Stimulated activated CD4-positive, alpha-beta T cell treated with anti-CD3 and anti-CD28 coated beads, Interleukin-4, amount 100 ng/mL, for 24 hours (primary cell): ENCODE results near the gene SLC2A4.
A peak's percentile ranks its signal among the peaks of the same experiment; 100 is the strongest.
"Not testable (repeated sequence)": the region's sequence is repeated elsewhere in the genome, so short reads cannot be mapped to it uniquely, and the experiment has no call there.

Source experiments
- DNase-seq: peaks from one replicate; pipeline ENCODE4 v3.0.0-alpha.2; 2020

The SLC2A4 gene

DNA sequence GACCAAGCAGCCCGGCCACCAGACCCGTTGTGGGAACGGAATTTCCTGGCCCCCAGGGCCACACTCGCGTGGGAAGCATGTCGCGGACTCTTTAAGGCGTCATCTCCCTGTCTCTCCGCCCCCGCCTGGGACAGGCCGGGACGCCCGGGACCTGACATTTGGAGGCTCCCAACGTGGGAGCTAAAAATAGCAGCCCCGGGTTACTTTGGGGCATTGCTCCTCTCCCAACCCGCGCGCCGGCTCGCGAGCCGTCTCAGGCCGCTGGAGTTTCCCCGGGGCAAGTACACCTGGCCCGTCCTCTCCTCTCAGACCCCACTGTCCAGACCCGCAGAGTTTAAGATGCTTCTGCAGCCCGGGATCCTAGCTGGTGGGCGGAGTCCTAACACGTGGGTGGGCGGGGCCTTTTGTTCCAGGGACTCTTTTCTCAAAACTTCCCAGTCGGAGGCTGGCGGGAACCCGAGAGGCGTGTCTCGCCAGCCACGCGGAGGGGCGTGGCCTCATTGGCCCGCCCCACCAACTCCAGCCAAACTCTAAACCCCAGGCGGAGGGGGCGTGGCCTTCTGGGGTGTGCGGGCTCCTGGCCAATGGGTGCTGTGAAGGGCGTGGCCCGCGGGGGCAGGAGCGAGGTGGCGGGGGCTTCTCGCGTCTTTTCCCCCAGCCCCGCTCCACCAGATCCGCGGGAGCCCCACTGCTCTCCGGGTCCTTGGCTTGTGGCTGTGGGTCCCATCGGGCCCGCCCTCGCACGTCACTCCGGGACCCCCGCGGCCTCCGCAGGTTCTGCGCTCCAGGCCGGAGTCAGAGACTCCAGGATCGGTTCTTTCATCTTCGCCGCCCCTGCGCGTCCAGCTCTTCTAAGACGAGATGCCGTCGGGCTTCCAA, at the start of gene SLC2A4:
Gene SLC2A4, plus strand, starts transcription at position 645 of the 879 bp plus-strand sequence. Its CDS starts 217 bp downstream, at position 862.
- peak; percentile 91 for DNase-seq

DNA sequence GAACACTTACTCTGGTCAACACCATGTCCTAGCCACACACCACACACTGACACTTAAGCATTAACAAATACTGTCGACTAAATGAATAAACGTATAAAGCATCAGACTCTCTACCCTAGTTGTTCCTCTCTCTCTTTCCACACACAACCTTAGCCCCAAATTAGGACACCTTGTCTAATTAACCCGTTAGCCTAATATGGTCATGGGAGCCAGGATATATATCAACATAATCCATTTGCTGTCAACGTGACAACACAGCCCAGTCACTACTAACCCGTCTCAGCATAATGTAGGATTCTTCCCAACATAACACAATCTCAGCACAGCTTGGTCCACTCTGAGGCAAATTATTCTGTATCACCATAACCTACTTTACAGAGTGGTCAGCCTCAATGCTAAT, 49.4 kb upstream of the SLC2A4 start:
- DNase-seq, result no peak

DNA sequence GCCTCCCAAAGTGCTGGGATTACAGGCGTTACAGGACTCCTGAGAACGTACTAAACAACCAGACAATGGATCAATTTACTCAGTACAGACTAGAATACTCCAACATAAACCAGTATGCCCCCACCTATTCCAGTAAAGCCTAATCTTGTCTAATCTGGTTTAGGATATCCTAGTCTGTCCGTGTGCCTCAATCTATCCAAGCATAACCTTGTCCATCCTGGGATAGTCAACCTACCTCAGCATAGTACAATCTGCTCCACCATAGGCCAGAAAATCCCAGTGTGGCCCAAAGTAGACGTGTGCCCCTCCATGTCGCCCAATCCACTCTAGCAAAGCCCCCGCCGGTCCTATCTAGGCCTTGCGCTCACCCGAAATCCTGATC, 47.8 kb upstream of the SLC2A4 start:
- DNase-seq, result no peak

DNA sequence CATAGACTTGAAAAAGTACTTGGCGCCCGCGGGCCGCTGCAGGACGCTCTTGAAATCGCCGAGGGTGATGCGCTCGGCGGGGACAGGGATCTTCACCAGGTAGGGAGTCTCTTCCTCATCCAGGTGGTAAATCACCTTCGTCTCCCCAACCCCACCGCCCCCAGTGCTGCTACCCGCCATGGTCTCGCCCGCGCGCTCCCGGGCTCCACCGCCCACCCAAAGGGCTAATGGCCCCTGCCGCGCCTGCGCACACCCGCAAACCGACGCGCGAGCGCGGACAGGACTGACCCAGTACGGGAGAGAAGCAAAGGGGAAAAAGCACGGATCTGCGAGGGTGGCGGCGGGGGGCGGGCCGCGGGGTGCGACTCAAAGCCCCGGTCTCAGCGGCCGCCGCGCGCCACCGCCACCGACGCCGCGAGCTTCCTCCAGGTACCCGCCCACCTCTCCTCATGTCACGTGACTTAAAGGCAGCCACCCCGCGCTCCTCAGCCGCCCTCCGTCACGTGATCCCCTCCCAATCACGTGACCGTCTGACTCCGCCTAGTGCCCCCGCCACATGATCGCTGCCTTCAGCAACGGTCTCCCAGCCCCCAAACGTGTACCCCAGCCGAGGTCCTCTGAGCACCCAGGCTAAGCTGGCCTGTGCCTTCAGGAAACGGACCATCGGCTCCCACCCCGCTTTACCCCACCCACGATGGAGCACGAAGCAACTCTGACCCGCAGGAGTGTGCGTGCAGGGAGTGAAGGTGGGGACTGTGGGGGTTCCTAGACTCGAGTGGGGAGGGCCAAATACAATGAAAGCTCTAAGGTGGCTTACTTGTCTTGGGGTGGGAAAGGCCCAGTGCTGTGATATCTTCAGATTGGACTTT, 47.2 kb upstream of the SLC2A4 start, which contains the start of gene DVL2:
Gene DVL2, minus strand, starts transcription at position 435 of the 869 bp plus-strand sequence. Its CDS starts 255 bp downstream, at position 180.
- peak; percentile 96 for DNase-seq

DNA sequence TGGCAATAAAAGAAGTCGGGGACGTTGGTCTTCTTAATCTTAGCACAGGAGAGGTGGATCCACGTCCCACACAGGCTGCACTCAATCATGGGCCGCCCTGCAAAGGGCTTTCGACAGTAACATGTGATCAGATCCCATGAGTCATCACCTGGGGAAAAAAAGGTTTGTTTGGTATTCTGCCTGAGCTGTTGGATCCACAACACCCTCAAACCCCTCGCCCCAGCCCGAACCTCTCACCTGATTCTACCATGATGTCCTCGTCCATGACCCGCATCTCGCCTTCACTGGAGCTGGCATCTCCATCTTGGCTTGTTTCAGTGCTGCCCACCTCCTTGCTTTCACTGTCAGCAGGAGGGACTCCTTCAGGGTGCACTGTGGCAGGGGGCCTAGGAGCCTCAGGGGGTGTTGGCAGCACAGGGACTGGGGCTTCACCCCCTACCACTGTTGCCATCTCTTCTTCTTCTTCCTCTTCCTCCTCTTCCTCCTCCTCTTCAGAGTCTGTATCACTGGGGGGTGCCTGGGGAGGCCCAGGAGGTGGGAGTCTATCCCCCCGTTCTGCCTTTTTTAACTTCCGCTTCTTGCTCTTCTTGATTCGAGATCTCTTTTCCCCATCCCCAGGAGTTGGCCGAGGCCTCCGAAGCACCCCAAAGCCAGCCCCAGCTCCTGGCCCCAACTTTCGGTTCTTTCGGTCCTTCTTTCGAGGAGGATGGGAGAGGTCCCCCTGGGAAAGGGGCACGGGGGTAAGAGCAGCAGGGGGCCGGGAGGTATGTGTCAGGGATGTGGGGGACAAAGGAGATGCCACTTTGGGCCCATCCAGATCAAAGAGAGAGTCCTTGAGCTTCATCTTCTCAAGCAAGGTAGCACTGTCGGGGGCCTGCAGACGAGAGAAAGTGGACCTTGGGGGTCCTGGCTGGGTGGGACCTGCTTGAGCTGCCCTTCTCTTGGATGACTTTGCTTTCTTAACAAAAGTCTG, 45.5 kb upstream of the SLC2A4 start:
- DNase-seq, result no peak

DNA sequence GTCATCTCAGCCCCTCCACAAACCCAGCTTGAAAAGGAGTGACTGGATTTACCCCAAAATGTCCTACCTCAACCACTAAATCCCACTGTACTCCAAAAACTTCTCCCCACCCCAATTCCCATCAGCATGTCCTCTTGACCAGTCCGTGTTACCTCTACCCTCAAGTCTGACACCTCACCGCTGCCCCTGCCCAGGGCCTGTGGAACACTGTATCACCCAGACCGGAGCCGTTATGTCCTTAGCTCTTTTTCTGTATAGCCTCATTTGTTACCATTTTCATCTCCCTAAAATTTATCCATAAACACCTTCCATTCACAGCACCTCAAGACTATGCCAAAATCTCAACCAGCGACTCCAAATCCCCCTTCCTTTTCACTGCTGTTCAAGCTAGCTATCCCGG, 44.7 kb upstream of the SLC2A4 start:
- no peak for DNase-seq

DNA sequence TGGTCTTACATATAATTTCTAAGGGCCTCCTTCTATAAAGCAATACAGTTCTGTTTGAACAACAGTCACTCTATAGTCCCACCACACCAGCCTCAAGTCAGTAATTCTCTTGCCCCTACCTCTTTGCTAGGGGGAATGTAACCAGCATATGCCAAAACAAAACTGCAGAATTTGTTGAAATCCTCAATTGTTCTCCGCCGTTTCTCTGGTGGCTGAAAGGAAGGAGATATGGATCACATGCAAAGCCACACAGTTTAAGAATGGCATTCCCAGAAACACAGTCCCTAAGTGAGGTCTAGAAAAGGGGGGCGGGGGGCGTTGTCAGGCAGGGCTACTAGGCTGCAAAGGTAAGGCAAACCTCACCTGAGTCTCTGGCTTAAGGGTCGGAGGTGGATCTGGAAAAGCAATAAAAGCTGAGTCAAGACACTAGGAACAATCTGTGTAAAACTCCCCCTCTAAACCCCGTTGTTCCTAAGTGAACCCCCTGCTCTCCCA, 44.2 kb upstream of the SLC2A4 start:
- DNase-seq, result no peak

DNA sequence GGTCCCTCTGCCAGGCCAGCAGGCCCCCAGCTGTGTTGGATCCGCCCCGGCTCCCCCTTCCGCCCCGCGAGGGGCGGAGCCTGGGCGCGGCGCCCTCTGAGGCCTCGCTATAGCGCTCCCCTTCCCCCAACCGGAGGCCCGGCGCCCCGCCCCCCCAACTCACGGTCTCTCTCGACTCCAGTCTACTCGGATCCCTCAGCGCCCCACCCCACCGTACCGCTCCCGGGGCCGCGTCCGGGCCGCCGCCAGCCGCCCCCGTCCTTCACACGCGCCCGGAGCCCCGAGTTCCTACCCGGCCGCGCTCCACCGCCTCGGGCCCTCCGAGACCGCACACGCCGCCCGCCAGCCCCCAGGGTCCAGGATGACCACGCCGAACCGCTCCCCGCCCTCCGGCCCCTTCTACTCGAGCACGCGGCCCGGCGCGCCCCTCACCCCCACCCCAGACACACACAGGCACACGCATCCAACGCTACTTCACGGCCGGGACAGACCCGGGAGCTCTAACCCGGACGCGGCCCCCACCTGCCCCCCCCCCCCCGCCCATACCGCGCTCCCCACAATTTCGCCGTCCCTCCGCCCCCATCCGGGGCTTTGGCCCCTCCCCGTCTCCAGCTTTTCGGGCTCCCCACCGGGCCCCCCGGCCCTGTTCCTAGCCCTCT, 43.6 kb upstream of the SLC2A4 start:
- peak; percentile 86 for DNase-seq

DNA sequence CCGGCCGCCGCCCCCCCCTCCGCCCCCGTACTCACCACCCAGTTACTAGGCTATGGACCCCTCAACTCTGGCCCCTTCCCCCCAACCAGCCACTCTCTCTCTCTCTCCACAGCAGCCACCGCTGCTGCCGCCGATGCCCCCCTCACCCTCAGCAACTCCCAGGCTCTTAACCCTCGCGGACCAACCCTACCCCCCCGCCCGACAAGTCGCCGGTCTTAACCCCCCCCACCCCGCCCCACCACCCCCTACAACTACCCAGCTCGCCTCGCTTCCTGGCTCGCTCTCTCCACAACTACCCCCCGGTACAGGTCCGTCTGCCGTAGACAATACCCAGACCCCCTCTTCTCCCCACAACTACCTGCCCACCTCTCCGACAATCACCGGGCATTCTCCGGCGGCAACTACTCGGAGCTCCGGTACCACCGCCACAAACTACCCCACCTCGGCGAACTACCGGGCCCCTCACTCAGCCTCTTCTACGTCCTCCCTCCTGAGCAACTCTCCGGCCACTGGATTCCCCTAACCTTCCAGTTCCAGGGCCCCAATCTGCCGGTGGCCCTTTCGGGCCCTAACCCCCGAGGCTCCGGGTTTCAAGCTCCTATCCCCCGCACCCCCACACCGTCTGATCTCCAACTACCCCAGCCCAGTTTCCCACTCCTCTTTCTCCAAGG, 43.0 kb upstream of the SLC2A4 start:
- DNase-seq, result no peak

DNA sequence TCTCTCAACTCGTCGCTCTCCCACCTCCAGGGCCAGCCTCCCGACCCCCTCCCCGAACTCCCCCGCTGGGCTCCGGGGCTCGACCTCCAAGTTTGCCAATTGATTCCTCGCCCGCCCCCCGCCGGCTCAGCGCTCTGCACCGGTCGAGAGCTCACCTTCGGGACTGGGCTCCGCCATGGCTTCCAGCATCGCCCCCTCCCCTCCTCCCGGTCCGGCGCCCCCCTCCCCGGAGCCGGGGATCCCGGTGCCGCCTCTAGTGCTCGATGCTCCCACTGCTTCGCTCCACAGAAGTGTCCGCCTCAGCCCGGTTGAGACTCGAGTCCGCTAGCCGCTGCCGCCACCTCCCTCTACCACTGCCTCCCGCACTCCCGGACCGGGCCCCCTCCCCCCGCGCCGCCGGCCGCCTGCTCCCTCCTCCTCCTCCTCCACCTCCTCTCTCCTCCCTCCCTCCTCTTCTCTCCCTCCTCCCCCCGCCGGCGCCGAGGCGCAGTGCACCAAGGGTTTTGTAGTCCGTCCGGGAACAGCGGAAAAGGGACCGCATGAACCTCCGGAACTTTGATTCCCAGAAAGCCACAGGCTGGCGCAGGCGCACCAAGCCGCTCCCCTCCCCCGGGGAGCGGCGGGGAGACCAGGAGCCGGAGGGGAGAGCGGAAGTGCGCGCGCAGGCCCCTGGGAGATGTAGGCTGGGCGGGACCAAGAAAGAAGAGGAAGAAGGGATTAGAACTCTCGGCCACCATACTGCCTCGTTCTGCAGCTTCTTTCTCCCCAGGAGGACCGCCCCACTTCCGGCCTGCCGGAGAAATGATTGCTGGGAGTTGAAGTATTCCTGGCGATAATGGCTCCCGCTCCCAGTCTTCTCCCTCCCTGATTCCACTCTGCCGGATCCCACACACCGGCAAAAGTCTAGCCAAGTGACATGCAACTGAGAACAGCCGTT, 42.2 kb upstream of the SLC2A4 start, which contains the start of gene PHF23:
Gene PHF23, minus strand, starts transcription at position 367 of the 937 bp plus-strand sequence. Its CDS starts 178 bp downstream, at position 189.
- peak; percentile 97 for DNase-seq

DNA sequence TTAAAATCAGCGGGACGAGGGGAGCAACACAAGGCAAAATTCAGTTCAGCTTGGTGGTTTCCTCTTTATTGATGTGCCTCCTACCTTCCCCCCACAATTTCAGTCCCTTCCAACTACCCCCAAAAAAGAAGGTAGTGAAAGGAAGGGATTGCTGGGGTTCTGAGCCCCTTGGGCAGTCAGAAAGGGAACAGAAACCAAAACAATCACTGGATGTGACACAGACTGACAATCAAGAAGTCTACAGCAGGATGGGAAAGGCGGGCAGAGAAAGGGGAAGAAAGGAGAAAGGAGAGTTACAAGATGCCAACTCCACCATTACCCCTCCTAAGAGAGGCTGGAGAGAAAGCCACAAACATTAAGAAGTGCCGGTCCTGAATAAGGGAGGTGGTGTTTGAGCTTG, 41.1 kb upstream of the SLC2A4 start:
- DNase-seq, result no peak

DNA sequence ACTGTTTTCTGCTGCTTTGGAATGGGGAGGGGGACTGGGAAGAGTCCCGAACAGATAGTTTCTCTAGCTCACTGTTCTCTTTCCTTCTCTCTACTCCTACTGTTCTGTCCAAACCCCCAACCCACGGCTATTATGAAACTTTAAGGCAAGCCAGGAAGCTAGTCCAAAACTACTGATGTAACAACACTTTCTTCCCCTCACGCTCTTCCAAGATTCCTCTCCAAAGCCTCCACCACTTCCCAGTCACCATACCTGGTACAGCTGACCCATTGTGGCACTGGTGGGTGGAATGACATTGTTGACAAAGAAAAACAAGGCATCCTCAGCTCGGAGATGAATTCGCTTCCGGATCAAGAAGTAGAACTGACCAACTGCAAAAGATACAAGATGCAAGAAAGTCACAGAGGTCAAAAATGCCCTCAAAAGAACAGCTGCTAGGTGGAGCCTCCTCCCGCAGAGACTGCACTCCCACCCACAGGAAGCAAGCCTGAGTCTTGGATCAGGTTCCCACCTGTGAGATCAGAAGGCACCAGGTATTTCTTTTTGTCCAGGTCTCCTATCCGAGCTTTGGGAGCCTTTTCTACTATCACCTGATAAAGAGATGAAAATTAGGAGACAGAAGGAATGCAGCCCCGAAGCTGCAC, 40.3 kb upstream of the SLC2A4 start:
- no peak for DNase-seq

DNA sequence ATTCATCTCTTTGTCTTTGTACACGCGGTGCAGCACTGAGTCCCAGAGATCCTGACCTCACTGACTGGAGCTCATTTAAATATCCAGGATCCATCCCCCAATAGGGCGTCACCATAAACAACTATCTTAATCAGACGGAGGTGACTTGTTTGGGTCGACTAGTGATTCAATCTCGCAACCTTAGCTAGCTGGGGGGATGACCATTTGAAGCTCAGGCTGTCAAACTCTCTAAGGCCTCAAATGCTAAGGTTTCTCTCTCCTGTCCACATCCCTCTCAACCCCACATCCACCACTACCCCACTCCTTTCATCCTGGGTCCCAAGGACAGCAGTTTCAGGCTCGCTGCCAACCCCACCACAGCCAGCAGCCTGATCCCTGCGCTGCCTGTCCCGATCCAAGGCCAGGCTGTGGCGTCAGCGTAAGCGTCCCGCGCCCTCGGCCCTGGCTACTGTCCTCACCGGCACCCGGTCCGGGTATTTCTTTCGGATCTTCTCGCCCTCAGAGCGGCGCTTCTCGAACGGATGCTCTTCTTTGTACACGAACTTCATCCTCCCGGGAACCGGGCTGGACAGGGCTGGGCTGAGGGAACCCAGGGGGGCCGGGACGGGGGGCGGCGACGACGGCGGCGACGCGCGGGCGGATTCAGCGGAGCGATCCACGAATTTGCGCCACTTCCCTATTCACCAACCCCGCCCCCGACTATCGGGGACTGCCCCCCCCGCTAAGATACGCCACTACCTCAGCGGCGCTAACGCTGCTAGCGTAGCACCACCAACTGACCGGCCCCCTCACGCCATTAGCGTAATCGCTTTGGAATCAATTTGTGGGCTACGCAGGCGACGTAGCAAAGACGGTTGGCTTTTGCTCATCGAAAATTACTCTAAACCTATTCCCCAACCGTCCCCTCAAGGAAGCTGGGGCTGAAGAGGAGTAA, 39.5 kb upstream of the SLC2A4 start, which contains the start of gene GABARAP:
Gene GABARAP, minus strand, starts transcription at position 667 of the 934 bp plus-strand sequence. Its CDS starts 119 bp downstream, at position 548.
- peak; percentile 94 for DNase-seq

DNA sequence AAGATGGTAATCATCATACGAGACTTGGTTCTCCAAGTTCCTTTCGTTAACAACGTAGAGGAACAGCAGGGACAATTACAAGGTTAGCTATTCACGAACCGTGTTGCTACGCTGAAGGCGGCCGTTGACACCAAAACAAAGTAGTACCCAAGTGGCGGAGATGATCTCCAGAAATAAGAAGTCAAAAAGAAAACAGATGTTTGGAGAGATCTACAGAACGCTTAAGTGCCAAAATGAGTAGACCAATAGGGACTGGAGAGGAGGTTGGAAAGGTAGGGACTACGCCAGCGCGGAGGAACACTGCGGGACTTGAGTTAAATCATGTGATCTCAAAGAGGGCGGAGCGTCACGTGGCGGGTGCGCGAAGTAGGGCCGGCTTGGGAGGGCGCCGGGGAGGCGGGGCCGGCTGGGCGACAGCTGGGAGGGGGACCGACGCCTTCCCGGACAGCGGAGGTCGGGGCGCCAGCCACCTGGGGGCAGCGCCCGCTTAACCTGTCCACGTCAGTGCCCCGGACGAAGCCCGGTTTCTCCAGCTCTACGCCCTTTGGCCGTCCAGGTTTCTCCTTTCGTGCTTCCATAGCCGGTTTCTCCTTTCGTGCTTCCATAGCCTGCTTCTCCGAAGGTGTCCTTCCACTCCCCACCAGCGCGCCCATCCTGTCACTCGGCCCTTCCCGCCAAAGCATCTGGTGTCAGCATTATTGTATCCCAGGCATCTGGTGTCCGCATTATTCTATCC, 38.6 kb upstream of the SLC2A4 start:
- DNase-seq, result peak; percentile 93

DNA sequence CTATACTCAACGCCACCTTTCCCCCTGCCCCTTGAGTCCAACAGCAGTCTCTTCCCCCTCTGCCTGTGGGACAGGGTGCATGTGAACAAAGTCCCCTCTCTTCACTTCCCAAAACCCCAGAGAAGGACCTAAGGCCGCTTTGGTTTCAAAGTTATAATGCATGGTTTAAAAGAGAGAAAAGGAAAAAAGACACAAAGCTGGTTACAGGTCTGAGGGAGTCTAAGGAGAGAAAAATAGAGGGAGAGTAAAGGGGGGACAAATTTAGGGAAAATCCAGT, 38.1 kb upstream of the SLC2A4 start:
- DNase-seq, result no peak

DNA sequence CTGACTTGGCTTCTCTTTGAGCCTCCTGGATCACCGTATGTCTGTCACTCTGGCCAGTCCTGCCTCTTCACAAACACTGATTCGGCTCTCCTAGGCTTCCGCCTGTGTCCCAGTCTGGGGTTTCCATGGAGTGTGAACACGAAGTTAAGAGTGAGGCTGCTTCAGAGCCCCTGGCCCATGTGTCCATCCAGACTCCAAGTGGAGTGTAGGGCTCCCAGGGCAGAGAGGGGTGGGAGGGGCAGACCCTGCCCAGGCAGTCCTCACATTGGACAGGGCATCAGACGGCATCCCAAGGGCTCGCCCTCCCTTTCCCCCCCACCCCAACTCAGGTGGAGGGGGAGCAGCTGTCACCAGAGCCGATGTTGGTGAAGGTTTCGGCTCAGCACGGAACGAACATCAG, 37.7 kb upstream of the SLC2A4 start:
- DNase-seq, result not testable (repeated sequence)

DNA sequence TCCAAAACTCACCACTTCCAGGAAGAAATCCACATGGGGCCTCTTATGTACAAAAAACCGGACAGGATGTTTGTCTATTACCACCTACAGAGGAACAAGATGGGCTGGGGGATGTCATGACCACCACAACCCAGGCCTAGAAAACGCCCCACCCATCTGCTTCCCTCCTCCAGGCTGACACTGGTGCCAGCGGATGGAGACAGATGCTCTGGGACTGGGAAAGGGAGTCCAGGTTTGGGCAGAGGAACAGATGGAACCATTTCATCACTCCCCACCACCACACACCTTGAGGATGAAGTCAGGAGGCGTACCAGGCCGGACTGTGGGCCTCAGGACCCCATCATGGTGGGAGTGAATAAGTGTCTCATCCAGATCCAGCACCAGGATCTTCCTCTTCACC, 34.7 kb upstream of the SLC2A4 start:
- no peak for DNase-seq
